Gastroesophageal sphincter (tissue), 2 donors: ENCODE measurements around the gene KATNAL2.

Experiments used
- POLR2A ChIP-seq, 2 donors: fragments of 450-650 bp; IDR thresholded peaks; one replicate each; pipeline ENCODE4 v1.6.1; 2017; ENCODE audit warnings: antibody characterized with exemption in 2 of 2, mild to moderate bottlenecking in 2 of 2, moderate library complexity in 1 of 2
- POLR2AphosphoS5 ChIP-seq: sonication (generic); formaldehyde crosslinking; IDR thresholded peaks from one replicate; pipeline ENCODE4 v1.6.1; 2017; ENCODE audit warnings: antibody characterized with exemption

DNA sequence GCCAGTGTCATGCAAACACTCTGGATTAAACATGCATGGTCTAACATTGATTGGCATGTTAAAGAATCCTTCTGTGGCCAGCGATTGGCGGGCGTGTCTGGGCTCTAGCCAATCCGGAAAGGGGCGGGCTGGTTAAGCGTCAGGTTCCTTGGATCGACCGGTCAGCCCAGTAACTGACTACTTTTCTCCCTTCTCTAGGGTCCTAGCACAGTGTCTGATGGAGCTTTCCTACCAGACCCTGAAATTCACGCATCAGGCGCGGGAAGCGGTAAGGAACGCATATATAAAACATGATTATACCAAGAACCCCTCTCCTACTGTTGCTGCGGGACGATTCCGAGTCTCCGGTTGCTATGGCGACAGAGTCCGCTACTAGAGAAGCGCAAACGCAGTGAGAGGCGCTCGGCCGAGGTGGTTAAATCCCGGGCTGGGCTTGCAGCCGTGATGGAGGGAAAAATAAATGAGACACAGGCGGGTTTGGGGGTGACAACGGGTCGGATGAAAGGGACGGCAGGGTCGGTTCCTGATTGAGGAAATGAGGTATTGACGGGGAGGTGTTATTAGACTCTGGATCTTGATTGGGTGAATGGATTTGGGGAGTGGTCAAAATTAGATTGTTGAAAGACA is 29.4 kb downstream of the KATNAL2 start:
- TF ChIP-seq POLR2A (IDR thresholded peaks at IDR 0.05) (no peak), POLR2AphosphoS5 (no peak)
